GM12878 (cell line): Measurements from ENCODE around the gene BEAN1. TPM values are rescaled to one million over a fixed set of nuclear protein-coding genes. Genes with fewer than 3 reads are reported as not detected.
A peak's percentile ranks its signal among the peaks of the same experiment; 100 is the strongest.

Source experiments
- CBFB ChIP-seq: IDR thresholded peaks from 2 replicates; pipeline ENCODE4 v1.6.1; 2016; ENCODE audit warnings: antibody characterized with exemption, low read depth
- EED ChIP-seq: sonication (generic); IDR thresholded peaks from 2 replicates; pipeline ENCODE4 v1.6.1; 2016; ENCODE audit warnings: antibody characterized with exemption, low read depth
- FOS ChIP-seq: IDR thresholded peaks from 3 replicates; pipeline ENCODE4 v1.6.1; 2011; ENCODE audit warnings: borderline replicate concordance; ENCODE audit not compliant: insufficient read length; ENCODE audit errors: extremely low read depth
- IKZF2 ChIP-seq, 2 experiments: fragments of 450-650 bp; IDR thresholded peaks; 2 replicates each; pipeline ENCODE4 v1.6.1; 2017; ENCODE audit warnings: mild to moderate bottlenecking in 2 of 2, moderate library complexity in 2 of 2
- NBN ChIP-seq: fragments of 450-650 bp; IDR thresholded peaks from 2 replicates; pipeline ENCODE4 v1.6.1; 2016
- NR2F1 ChIP-seq: fragments of 450-650 bp; conservative IDR thresholded peaks from 2 replicates; pipeline ENCODE4 v1.6.1; 2017; ENCODE audit warnings: mild to moderate bottlenecking
- NRF1 ChIP-seq: conservative IDR thresholded peaks from 2 replicates; pipeline ENCODE4 v1.6.1; 2011; ENCODE audit warnings: mild to moderate bottlenecking, low read depth, low read length, improper control_type of control experiment
- POLR2AphosphoS2 ChIP-seq: IDR thresholded peaks from 2 replicates; pipeline ENCODE4 v1.6.1; 2011; ENCODE audit warnings: low read depth, mild to moderate bottlenecking, low read length, improper control_type of control experiment, moderate library complexity
- RAD51 ChIP-seq: fragments of 450-650 bp; IDR thresholded peaks from 2 replicates; pipeline ENCODE4 v1.6.1; 2016; ENCODE audit warnings: moderate library complexity, mild to moderate bottlenecking, inconsistent platforms
- RELB ChIP-seq: fragments of 450-650 bp; IDR thresholded peaks from 2 replicates; pipeline ENCODE4 v1.6.1; 2017; ENCODE audit warnings: low read depth, mild to moderate bottlenecking, moderate library complexity
- SKIL ChIP-seq: fragments of 450-650 bp; IDR thresholded peaks from 2 replicates; pipeline ENCODE4 v1.6.1; 2017; ENCODE audit warnings: mild to moderate bottlenecking, low read depth, inconsistent platforms; ENCODE audit not compliant: poor library complexity, severe bottlenecking
- SMARCA5 ChIP-seq: fragments of 450-650 bp; IDR thresholded peaks from 2 replicates; pipeline ENCODE4 v1.6.1; 2017; ENCODE audit warnings: mild to moderate bottlenecking
- SMC3 ChIP-seq: IDR thresholded peaks from 2 replicates; pipeline ENCODE4 v1.6.1; 2011; ENCODE audit warnings: low read length, improper control_type of control experiment, borderline replicate concordance
- SP1 ChIP-seq: IDR thresholded peaks from one replicate; pipeline ENCODE4 v1.6.1; 2011; ENCODE audit warnings: low read depth, low read length
- TBL1XR1 ChIP-seq: IDR thresholded peaks from 2 replicates; pipeline ENCODE4 v1.6.1; 2012; ENCODE audit warnings: low read depth, low read length, improper control_type of control experiment
- TCF3 ChIP-seq: IDR thresholded peaks from 2 replicates; pipeline ENCODE4 v1.6.1; 2012; ENCODE audit warnings: low read depth, mild to moderate bottlenecking, low read length, borderline replicate concordance; ENCODE audit not compliant: insufficient read depth
- ZSCAN29 ChIP-seq: fragments of 450-650 bp; IDR thresholded peaks from 2 replicates; pipeline ENCODE4 v1.6.1; 2017; ENCODE audit warnings: mild to moderate bottlenecking, moderate library complexity
- polyA plus RNA-seq, 11 experiments: library from polyadenylated mRNA; depleted of rRNA in 4 of 11; unstranded in 6 of 11; stranded (reverse) in 5 of 11; fragments of >200 nt; fragmentation: Nextera tagmentation in 4 of 11; fragmentation: Illumina TruSeq in 1 of 11; extraction: Ambion mirVana in 4 of 11; extraction: Trizol in 1 of 11; gene quantifications; 1 replicate in 1 of 11; 2 replicates in 10 of 11; pipeline versions ENCODE4 v1.2.1 to v1.2.3, GENCODE V29; 2011 to 2016; ENCODE audit warnings: inconsistent platforms in 2 of 11, missing spikeins in 2 of 11, low read depth in 1 of 11
- total RNA-seq, 4 experiments: library from RNA; depleted of rRNA in 3 of 4; stranded (reverse); fragments of >200 nt in 3 of 4; fragmentation: Illumina TruSeq in 1 of 4; extraction: Trizol in 1 of 4; gene quantifications; 2 replicates each; pipeline versions ENCODE4 v1.2.1 to v1.2.3, GENCODE V29; 2013 to 2021
- TF ChIP-seq, protein P1 (sequence below): fragments of 450-650 bp; formaldehyde crosslinking; IDR thresholded peaks from 2 replicates; pipeline ENCODE4 v1.4.0; 2022; ENCODE audit warnings: mild to moderate bottlenecking, moderate library complexity
- TF ChIP-seq, protein P2 (sequence below): fragments of 450-650 bp; conservative IDR thresholded peaks from 2 replicates; pipeline ENCODE4 v1.6.1; 2017; ENCODE audit warnings: mild to moderate bottlenecking, moderate library complexity

Gene BEAN1
- total and polyA plus RNA-seq, 10 of the 15 experiments (the other 5 are each of a cell fraction or from before 2014, with no cell fraction given): not detected

- TF ChIP-seq EED (0 out of 2 replicates have a peak, but pooled peaks have one; percentile 51), CBFB (0 out of 2 replicates have a peak, but pooled peaks have one; percentile 69), NRF1 (no peak), POLR2AphosphoS2 (no peak), RAD51 (no peak), ZSCAN29 (no peak), RELB (peak; percentile 66; the same call in 1 of the 2 replicates), IKZF2 (IDR thresholded peaks at IDR 0.05) (peak; percentile 67 to 72), NBN (0 out of 2 replicates have a peak, but pooled peaks have one; percentile 9), SKIL (peak; percentile 47), SMARCA5 (0 out of 2 replicates have a peak, but pooled peaks have one; percentile 3), TCF3 (peak; percentile 95), FOS (no peak), TBL1XR1 (no peak), SP1 (peak; percentile 44), SMC3 (no peak), NR2F1 (0 out of 2 replicates have a peak, but pooled peaks have one; percentile 39)
- TF ChIP-seq, protein P1, sequence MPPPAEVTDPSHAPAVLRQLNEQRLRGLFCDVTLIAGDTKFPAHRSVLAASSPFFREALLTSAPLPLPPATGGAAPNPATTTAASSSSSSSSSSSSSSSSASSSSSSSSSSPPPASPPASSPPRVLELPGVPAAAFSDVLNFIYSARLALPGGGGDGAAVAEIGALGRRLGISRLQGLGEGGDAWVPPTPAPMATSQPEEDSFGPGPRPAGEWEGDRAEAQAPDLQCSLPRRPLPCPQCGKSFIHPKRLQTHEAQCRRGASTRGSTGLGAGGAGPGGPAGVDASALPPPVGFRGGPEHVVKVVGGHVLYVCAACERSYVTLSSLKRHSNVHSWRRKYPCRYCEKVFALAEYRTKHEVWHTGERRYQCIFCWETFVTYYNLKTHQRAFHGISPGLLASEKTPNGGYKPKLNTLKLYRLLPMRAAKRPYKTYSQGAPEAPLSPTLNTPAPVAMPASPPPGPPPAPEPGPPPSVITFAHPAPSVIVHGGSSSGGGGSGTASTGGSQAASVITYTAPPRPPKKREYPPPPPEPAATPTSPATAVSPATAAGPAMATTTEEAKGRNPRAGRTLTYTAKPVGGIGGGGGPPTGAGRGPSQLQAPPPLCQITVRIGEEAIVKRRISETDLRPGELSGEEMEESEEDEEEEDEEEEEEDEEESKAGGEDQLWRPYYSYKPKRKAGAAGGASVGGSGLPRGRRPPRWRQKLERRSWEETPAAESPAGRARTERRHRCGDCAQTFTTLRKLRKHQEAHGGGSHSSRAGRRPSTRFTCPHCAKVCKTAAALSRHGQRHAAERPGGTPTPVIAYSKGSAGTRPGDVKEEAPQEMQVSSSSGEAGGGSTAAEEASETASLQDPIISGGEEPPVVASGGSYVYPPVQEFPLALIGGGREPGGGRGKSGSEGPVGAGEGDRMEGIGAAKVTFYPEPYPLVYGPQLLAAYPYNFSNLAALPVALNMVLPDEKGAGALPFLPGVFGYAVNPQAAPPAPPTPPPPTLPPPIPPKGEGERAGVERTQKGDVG (CRISPR knock-in tag): no peak
- TF ChIP-seq, protein P2, sequence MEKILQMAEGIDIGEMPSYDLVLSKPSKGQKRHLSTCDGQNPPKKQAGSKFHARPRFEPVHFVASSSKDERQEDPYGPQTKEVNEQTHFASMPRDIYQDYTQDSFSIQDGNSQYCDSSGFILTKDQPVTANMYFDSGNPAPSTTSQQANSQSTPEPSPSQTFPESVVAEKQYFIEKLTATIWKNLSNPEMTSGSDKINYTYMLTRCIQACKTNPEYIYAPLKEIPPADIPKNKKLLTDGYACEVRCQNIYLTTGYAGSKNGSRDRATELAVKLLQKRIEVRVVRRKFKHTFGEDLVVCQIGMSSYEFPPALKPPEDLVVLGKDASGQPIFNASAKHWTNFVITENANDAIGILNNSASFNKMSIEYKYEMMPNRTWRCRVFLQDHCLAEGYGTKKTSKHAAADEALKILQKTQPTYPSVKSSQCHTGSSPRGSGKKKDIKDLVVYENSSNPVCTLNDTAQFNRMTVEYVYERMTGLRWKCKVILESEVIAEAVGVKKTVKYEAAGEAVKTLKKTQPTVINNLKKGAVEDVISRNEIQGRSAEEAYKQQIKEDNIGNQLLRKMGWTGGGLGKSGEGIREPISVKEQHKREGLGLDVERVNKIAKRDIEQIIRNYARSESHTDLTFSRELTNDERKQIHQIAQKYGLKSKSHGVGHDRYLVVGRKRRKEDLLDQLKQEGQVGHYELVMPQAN: no peak
Measured at GRCh38 chr16:66523861-66524354, 96.8 kb downstream of the BEAN1 start (continued).
